HTR-8/SVneo (cell line): Measurements from ENCODE around the gene ARPC4.
A peak's percentile ranks its signal among the peaks of the same experiment; 100 is the strongest.

Source experiments
- DNase-seq: peaks from one replicate; pipeline ENCODE4 v3.0.0; 2011; ENCODE audit warnings: low spot score, mixed read lengths; ENCODE audit not compliant: insufficient read length
- FAIRE-seq: peaks from 2 replicates; lab custom pipeline; 2011; peaks lifted over from hg19 to GRCh38; lab: Jason Lieb, UNC

Gene ARPC4

DNA sequence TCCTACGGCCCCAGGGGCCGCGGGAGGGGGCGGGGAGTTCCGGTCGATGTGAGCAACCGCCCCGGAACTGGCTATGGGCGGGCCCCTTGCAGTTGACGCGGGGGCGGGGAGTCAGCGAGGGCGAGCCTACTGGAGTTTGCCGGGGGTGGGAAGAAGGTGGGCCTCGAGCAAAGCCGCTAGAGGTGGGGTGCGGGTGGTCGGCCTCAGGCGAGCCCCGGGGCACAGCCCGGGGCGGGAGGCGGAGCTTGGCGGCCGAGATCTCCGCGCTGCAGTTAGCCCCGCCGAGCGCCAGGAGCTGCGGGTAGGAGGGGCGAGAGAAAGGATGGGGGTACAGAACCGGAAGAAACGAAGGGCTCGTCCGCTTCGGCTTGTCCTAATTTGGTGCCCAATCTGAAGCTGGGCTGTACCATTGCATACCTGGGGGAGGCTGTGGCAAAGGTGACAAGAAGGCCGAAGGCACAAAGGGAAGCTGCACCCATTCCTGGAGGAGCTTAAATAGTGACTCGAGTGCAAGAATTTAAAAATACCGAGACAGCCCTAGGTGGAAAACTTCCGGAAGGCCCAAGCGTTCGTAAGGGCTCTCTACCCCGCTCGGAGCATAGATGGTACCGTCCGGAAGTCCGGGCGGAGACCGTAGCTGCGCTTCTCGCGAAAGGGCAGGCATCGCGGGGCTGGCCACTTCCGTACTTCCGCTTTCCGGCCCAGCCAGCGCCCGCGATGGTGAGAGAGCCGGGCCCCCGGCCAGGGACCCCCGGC, at the start of gene ARPC4, which contains the start of gene TADA3:
ARPC4 (plus strand) TSS at position 678 of the 756 bp plus-strand sequence; CDS start at position 718, 40 bp downstream.
TADA3 (minus strand) TSS at position 69 of the 756 bp plus-strand sequence. CDS start 1,007 bp downstream, outside the sequence.
- peak; percentile 92 for DNase-seq
- FAIRE-seq = peak; percentile 4

GRCh38 chr3:9743548-9743947, 49.3 kb upstream of the ARPC4 start:
- FAIRE-seq = no peak
- DNase-seq = no peak

DNA sequence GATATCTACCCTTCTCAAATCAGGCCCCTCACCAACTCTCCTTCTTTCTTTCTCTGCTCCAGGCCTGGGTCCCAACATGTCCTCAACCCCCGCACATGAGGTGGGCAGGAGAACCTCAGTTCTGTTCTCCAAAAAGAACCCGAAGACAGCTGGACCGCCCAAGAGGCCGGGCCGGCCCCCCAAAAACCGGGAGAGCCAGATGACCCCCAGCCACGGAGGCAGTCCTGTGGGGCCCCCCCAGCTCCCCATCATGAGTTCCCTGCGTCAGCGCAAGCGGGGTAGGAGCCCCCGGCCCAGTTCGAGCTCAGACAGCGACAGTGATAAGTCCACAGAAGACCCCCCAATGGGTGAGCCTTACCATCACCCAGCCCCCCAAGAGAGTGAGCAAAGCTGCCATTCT, 48.7 kb upstream of the ARPC4 start:
- FAIRE-seq (no peak), DNase-seq (no peak)

DNA sequence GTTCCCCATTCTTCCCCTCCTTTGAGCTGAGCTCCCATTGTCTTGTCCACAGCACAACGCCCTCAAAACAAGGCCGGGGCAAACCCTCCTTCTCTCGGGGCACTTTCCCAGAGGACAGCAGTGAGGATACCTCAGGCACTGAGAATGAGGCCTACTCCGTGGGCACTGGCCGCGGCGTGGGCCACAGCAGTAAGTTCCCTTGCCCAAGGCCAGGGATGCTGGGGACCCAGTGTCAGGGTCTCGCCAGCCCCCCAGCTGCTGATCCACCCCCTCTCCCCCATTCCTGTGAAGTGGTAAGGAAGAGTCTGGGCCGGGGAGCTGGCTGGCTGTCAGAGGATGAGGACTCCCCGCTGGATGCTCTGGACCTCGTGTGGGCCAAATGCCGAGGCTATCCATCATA, 47.4 kb upstream of the ARPC4 start:
- DNase-seq = no peak
- FAIRE-seq = no peak

DNA sequence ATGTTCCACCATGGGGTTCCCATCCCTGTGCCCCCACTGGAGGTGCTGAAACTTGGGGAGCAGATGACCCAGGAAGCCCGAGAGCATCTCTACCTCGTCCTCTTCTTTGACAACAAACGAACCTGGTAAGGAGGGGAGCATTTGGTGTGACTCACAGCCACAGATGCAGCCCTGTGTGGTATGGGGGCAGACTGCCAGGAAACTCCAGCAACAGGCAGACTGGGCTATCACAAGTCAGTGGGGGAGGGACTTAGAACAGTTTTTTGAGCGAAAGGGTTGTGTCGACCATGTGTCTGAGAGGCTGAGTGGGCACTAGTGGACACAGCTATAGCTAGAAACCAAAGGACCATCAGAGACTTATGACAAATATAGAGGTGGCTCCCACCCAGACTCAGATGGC, 46.6 kb upstream of the ARPC4 start:
- DNase-seq (no peak), FAIRE-seq (no peak)

DNA sequence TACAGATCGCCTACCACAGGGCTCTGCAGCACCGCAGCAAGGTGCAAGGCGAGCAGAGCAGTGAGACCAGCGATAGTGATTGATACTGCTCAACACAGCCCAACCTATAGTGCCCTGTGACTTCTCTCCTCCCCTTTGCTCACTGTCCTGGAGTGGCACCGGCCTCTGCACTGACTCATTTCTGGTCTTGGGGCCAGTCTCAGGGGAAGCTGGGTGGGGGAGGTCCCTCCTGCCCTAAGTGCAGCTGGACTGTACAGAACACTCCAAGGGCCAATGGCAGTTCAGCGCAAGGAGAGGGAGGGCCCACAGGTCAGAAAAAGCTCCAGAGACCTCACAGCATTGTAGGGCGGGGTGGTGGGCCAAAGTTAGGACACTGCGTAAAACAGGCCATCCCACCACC, 45.6 kb upstream of the ARPC4 start:
- FAIRE-seq (no peak), DNase-seq (no peak)

DNA sequence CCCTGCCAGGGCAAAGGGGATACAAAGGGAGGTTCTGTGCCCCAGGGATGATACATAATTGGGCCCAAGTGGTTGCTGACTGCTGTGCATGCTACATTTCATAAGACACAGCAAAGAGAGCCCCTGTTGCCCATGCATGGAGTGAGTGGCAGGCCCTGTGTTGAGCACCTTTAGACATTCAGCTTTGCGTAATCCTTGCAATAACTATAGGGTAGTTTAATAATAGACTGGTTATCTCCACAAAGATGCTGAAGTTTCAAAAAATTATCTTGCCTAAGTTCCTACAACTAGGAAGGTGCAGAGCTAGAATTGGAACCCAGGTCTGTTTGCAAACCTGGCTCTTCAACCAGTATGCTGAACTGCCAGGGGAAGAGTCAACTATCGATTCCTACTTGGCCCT, 44.9 kb upstream of the ARPC4 start:
- FAIRE-seq = no peak
- DNase-seq = no peak

GRCh38 chr3:9749296-9749644, 43.6 kb upstream of the ARPC4 start:
- FAIRE-seq (no peak), DNase-seq (no peak)

- FAIRE-seq = no peak
Observed at GRCh38 chr3:9749645-9750555, 43.0 kb upstream of the ARPC4 start, which contains the start of gene OGG1. Gene OGG1, plus strand, starts transcription at chr3:9749952. Its CDS starts 335 bp downstream, at chr3:9750287.

GRCh38 chr3:9750556-9751411, 42.1 kb upstream of the ARPC4 start:
- no peak for DNase-seq
- FAIRE-seq = no peak

More at GRCh38 chr3:9749645-9750555, 43.0 kb upstream of the ARPC4 start, which contains the start of gene OGG1:
- peak; percentile 99 for DNase-seq

DNA sequence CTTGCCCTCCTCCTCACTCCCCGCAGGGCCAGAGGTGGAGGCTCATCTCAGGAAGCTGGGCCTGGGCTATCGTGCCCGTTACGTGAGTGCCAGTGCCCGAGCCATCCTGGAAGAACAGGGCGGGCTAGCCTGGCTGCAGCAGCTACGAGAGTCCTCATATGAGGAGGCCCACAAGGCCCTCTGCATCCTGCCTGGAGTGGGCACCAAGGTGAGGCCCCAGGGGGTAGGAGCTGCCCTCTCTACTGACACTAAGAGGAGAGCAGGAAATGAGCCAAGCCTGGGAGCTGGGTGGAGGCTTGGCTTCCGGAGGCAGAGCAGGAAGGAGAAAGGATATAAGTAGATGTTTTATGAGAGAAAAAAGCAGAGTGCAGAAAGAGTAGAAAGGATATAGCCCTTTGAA, 38.2 kb upstream of the ARPC4 start:
- DNase-seq (no peak), FAIRE-seq (no peak)

DNA sequence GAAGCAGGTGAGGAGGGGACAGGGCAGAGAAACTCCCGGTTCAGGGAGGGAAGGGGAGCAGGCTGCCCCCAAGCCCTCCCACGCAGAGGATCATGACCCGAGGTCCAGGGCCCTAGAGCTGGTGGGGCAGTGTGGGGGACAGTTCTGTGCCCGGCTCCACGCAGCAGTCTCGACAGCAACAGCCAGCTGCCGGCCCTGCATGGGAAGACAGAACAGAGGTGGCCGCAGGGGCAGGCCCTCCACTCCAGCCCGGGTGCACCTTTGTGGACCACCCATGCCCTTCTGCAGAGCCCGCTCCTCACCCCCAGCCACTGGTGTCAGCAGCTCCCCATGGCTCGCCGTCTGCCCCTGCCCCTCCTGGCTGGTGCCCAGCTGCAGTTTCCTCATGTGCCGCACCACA, 35.5 kb upstream of the ARPC4 start:
- FAIRE-seq = no peak

DNA sequence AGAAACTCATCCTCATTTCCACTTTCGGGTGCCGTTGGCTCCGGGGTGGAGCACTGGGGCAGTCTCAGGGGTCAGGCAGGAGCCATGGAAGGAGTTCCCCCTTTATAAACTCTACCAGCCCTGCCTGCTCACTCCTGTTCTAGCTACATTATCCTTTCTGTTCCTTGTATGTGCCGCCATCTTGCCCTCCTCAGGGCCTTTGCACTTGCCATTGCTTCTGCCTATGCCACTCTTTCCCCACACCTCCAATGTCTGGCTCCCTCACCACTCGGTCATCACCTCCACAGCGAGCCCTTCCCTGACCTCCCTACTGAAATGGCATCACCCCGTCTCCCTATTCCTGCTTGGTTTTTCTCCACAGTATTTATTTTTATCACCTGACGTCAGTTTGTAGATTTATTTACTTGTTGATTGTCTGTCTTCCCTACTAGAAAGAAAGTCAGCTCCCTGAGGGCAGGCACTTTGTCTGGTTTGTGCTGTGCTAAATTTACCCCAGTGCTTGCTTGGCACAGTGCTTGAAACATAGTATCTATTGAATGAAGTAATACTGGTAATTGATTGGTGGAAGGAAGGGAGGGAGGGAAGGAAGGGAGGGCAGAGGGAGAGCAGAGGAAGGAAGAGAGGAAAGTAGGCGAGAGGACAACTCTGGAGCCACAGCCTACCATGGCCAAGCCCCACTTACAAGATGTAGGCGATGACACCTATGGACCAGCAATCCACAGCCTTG, 31.9 kb upstream of the ARPC4 start:
- FAIRE-seq (no peak), DNase-seq (no peak)

More for the DNA sequence above, 35.5 kb upstream of the ARPC4 start:
- no peak for DNase-seq

DNA sequence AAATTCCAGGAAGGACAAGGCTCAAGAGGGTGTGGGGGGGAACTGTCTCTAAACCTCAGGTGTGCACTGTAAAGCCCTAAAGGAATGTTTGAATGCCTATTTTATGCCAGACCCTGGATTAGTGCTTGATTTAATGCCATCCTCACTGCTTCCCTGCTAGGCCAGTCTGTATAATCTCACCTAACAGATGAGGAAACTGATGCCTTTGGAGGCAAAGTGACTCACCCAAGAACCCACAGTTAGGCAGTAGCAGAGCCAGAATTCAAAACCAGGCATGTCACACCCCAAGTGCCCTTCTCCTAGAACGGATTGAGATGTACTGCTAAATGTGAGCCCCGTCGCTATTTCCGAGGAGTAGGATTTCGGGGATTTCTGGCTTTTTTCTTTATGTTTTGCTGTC, 31.0 kb upstream of the ARPC4 start:
- DNase-seq (no peak), FAIRE-seq (no peak)

- FAIRE-seq (no peak), DNase-seq (no peak)
Observed at GRCh38 chr3:9762871-9763270, 30.0 kb upstream of the ARPC4 start.

GRCh38 chr3:9765865-9766264, 27.0 kb upstream of the ARPC4 start:
- DNase-seq = no peak
- no peak for FAIRE-seq

GRCh38 chr3:9767418-9767817, 25.5 kb upstream of the ARPC4 start:
- DNase-seq = no peak
- FAIRE-seq = no peak

- FAIRE-seq = no peak
- DNase-seq = no peak
Observed at GRCh38 chr3:9768141-9768775, 24.6 kb upstream of the ARPC4 start.

GRCh38 chr3:9769012-9769411, 23.9 kb upstream of the ARPC4 start:
- DNase-seq (no peak), FAIRE-seq (no peak)
